Activated B cell treated with CpG ODN at 0.5 μM for 24 hours (primary cell): ENCODE data around the gene CD151. TPM values are rescaled to one million over a fixed set of nuclear protein-coding genes. Genes with fewer than 3 reads are reported as not detected.

Source experiments
- ATAC-seq: fragments of 200-7000 bp; cut with Tn5 transposase; one replicate; pipeline ENCODE4 v1.10.0; 2021; ENCODE audit warnings: low read depth, mild to moderate bottlenecking, moderate library complexity
- CTCF ChIA-PET: fragments of 350-600 bp; sonication (Branson Sonifier 250); formaldehyde crosslinking; loops from one replicate; lab custom pipeline; 2021; ENCODE audit warnings: antibody characterized with exemption; lab: Charles Lee
- POLR2A ChIA-PET: fragments of 350-600 bp; sonication (Branson Sonifier 250); formaldehyde crosslinking; loops from one replicate; lab custom pipeline; 2021; ENCODE audit warnings: antibody characterized with exemption; lab: Charles Lee
- DNase-seq: peaks from one replicate; pipeline ENCODE4 v3.0.0; 2022
- H3K27ac Mint-ChIP-seq: one replicate; pipeline ENCODE4 v1.8.0; 2020; ENCODE audit warnings: mixed read lengths
- H3K27me3 Mint-ChIP-seq: one replicate; pipeline ENCODE4 v1.8.0; 2021; ENCODE audit warnings: mixed read lengths
- H3K36me3 Mint-ChIP-seq: one replicate; pipeline ENCODE4 v1.8.0; 2021; ENCODE audit warnings: low read depth, mixed read lengths
- H3K4me1 Mint-ChIP-seq: one replicate; pipeline ENCODE4 v1.8.0; 2021; ENCODE audit warnings: mixed read lengths
- H3K4me3 Mint-ChIP-seq: one replicate; pipeline ENCODE4 v1.8.0; 2020; ENCODE audit warnings: mild to moderate bottlenecking, mixed read lengths
- H3K9me3 Mint-ChIP-seq: one replicate; pipeline ENCODE4 v1.8.0; 2020; ENCODE audit warnings: mixed read lengths
- CTCF ChIP-seq: fragments of 200-600 bp; IDR thresholded peaks from one replicate; pipeline ENCODE4 v1.8.0; 2022; ENCODE audit warnings: antibody characterized with exemption, mild to moderate bottlenecking
- intact Hi-C: fragments of 100-400 bp; cut with micrococcal nuclease; formaldehyde crosslinking; loops from one replicate; pipeline ENCODE4 v1.15.1; 2024
- total RNA-seq: library from RNA; stranded (reverse); gene quantifications from 2 replicates; pipeline ENCODE4 v1.2.3, GENCODE V29; 2022

CD151 gene
- total RNA-seq, 1 donor from 2014 or later, result 14.4 TPM

DNA sequence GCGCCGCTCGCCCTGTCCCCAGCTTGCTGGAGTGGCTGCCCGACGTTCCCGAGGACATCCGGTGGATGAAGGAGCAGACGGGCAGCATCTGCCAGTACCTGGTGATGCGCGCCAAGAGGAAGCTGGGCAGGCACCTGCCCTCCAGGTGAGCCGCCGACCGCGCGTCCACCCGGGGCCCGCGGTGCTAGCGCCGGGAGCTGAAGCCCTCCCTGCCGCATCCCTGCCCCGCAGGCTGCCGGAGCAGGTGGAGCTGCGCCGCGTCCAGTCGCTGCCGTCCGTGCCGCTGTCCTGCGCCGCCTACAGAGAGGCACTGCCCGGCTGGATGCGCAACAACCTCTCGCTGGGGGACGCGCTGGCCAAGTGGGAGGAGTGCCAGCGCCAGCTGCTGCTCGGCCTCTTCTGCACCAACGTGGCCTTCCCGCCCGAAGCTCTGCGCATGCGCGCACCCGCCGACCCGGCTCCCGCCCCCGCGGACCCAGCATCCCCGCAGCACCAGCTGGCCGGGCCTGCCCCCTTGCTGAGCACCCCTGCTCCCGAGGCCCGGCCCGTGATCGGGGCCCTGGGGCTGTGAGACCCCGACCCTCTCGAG is 8.4 kb upstream of the CD151 start:
- no peak for DNase-seq
- intact Hi-C loops, result no loop called here
- peaks cover 3% of the 10 kb centered on the region for H3K27me3 Mint-ChIP-seq
- TF ChIP-seq CTCF, result no peak
- CTCF ChIA-PET, result no interaction called here
- H3K9me3 Mint-ChIP-seq, result no peaks in the 10 kb centered on the region
- no peak for ATAC-seq
- no peak overlapping the region for H3K27ac Mint-ChIP-seq
- POLR2A ChIA-PET, result interaction anchor here (0.8 to 2.7 kb wide), 2 partner anchors 18 to 48 kb away, joined by 3 to 6 read pairs; partner anchors contain the start of genes POLR2L and TSPAN4
- H3K36me3 Mint-ChIP-seq, result peaks cover 22% of the 10 kb centered on the region
- H3K4me1 Mint-ChIP-seq, result peaks cover 37% of the 10 kb centered on the region
- H3K4me3 Mint-ChIP-seq, result no peak overlapping the region

- no peak for ATAC-seq
- Mint-ChIP-seq H3K27ac (no peak overlapping the region), H3K27me3 (peaks cover 3% of the 10 kb centered on the region), H3K4me1 (peaks cover 41% of the 10 kb centered on the region), H3K36me3 (peaks cover 22% of the 10 kb centered on the region), H3K4me3 (no peak overlapping the region), H3K9me3 (no peaks in the 10 kb centered on the region)
- ChIA-PET CTCF (no interaction called here), POLR2A (interaction anchor here (0.8 to 2.7 kb wide), 2 partner anchors 17 to 48 kb away, joined by 3 to 6 read pairs; partner anchors contain the start of genes POLR2L and TSPAN4)
- TF ChIP-seq CTCF, result no peak
- no peak for DNase-seq
- intact Hi-C loops, result no loop called here
Observed at GRCh38 chr11:824942-825341, 7.8 kb upstream of the CD151 start.

GRCh38 chr11:825366-826226 is 7.2 kb upstream of the CD151 start:
- Mint-ChIP-seq H3K27ac (no peak overlapping the region), H3K9me3 (no peaks in the 10 kb centered on the region), H3K36me3 (peaks cover 22% of the 10 kb centered on the region), H3K27me3 (peaks cover 3% of the 10 kb centered on the region), H3K4me1 (peaks cover 42% of the 10 kb centered on the region), H3K4me3 (no peak overlapping the region)
- intact Hi-C loops, result no loop called here
- no peak for TF ChIP-seq CTCF
- DNase-seq, result no peak
- ChIA-PET POLR2A (interaction anchor here (1.0 to 2.7 kb wide), 2 partner anchors 16 to 17 kb away, joined by 4 to 6 read pairs; partner anchors contain the start of genes POLR2L, RPLP2 and TSPAN4), CTCF (no interaction called here)
- ATAC-seq, result no peak

GRCh38 chr11:826227-826621 is 6.5 kb upstream of the CD151 start:
- peaks cover 3% of the 10 kb centered on the region for H3K27me3 Mint-ChIP-seq
- no peak for TF ChIP-seq CTCF
- no peak for DNase-seq
- no peak overlapping the region for H3K27ac Mint-ChIP-seq
- ChIA-PET POLR2A (interaction anchor here (1.0 to 2.7 kb wide), 2 partner anchors 16 to 17 kb away, joined by 4 to 6 read pairs; partner anchors contain the start of genes POLR2L, RPLP2 and TSPAN4), CTCF (no interaction called here)
- peaks cover 39% of the 10 kb centered on the region for H3K4me1 Mint-ChIP-seq
- ATAC-seq, result no peak
- H3K36me3 Mint-ChIP-seq, result peaks cover 22% of the 10 kb centered on the region
- no peaks in the 10 kb centered on the region for H3K9me3 Mint-ChIP-seq
- intact Hi-C loops, result no loop called here
- peak overlapping the region; percentile 68 for H3K4me3 Mint-ChIP-seq

DNA sequence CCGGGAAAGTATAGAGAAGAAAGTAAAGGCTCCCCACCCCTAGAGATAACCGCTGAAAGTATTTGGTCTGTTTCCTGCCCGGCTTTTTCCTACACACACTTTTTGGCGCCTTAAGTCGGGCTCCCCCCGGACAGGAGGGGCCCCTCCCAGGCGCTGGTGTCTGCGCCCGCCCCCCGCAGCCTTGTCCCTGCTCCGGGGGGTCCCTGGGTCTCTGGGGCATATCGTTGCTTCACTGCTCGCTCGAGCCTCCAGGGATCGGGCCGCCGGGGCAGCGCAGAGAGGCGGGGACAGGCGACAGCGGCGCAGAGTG is 6.0 kb upstream of the CD151 start:
- Mint-ChIP-seq H3K27ac (no peak overlapping the region), H3K27me3 (peaks cover 3% of the 10 kb centered on the region), H3K4me1 (peaks cover 42% of the 10 kb centered on the region), H3K4me3 (peak overlapping the region; percentile 68), H3K9me3 (no peaks in the 10 kb centered on the region), H3K36me3 (peaks cover 22% of the 10 kb centered on the region)
- CTCF ChIA-PET, result no interaction called here
- no peak for DNase-seq
- ATAC-seq, result no peak
- POLR2A ChIA-PET, result interaction anchor here (1.0 to 2.7 kb wide), 2 partner anchors 16 to 17 kb away, joined by 4 to 6 read pairs; partner anchors contain the start of genes POLR2L, RPLP2 and TSPAN4
- TF ChIP-seq CTCF, result no peak
- intact Hi-C loops, result no loop called here
